ENCODE measurements around the gene CHN2.

Gene CHN2

DNA sequence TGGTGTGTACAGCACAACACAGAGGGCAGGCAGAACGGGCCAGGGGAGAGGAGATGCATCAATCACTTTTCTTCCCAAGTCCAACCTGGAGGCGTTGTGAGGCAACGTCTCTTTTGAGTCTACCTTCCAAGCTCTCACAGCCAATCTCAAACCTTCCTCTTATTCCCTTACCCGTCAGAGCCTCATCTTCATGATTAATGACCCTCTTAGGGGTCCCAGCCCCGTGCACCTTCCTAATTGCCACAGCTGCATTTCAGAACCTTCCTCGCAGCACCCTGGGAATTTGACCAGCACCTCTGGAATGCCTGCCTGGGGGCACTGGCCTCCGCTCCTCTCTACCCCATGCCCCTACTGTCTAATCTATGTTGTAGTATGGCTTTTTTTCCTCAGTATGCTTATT lies 199.7 kb downstream of the CHN2 start:
- no peak for DNase-seq (ENCODE audit: extremely low spot score)
- ChIA-PET CTCF (interaction anchor here (1.0 kb wide), 1 partner anchor 472 kb away, joined by 3 read pairs; no protein-coding TSS in a partner anchor), POLR2A (no interaction called here)
- TF ChIP-seq, protein P1, sequence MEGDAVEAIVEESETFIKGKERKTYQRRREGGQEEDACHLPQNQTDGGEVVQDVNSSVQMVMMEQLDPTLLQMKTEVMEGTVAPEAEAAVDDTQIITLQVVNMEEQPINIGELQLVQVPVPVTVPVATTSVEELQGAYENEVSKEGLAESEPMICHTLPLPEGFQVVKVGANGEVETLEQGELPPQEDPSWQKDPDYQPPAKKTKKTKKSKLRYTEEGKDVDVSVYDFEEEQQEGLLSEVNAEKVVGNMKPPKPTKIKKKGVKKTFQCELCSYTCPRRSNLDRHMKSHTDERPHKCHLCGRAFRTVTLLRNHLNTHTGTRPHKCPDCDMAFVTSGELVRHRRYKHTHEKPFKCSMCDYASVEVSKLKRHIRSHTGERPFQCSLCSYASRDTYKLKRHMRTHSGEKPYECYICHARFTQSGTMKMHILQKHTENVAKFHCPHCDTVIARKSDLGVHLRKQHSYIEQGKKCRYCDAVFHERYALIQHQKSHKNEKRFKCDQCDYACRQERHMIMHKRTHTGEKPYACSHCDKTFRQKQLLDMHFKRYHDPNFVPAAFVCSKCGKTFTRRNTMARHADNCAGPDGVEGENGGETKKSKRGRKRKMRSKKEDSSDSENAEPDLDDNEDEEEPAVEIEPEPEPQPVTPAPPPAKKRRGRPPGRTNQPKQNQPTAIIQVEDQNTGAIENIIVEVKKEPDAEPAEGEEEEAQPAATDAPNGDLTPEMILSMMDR (IDR thresholded peaks at IDR 0.05; ENCODE audit: control extremely low read depth, extremely low read depth, low read depth, missing control alignments): no peak

DNA sequence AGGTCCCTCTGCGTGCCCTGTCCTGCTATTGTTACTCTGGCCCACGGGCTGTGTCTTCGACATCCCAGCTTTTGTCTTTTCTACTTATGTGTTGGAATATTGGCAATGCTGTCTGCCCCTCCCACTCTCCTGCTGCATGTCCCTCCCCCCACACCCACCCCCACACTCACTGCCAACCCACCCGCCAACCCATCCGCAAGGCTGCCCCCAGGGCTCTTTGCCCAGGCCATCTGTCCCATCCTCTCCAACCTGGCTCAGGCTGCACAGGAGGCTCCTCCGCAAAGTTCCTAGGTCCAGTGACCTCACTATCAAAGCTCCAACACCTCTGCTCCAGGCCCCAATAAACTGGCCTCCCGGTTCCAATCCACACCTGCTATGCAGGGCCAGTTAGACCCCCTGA lies 202.0 kb downstream of the CHN2 start:
- CTCF ChIA-PET: interaction anchor here (1.2 to 2.5 kb wide), 5 partner anchors 10 to 474 kb away, joined by 3 to 13 read pairs (median 5); no protein-coding TSS in a partner anchor

DNA sequence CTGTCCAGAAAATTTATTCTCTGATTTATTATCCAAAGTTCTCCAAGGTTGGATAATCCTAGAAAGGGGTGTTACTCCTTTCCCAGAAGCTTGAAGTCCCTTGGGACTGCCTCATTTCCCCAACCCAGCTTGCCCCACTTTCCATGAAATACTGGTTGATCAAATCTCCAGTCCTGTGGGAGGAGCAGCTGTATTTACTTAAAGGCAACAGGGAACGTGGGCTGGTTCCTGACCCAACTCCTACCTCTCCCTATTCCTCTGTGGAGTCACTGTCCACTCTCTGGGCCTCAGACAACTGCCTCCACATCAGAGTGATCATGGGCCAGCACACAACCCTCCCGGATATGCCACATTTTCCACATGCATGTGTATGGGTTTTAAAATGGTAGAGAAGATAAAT lies 202.8 kb downstream of the CHN2 start:
- ChIA-PET POLR2A (no interaction called here), CTCF (interaction anchor here (1.2 to 2.5 kb wide), 5 partner anchors 11 to 475 kb away, joined by 3 to 13 read pairs (median 5); no protein-coding TSS in a partner anchor)
- DNase-seq (ENCODE audit: extremely low spot score): no peak
- TF ChIP-seq, protein P1 (IDR thresholded peaks at IDR 0.05; ENCODE audit: control extremely low read depth, extremely low read depth, low read depth, missing control alignments): no peak

More for the DNA sequence above, 202.0 kb downstream of the CHN2 start:
- TF ChIP-seq, protein P1 (IDR thresholded peaks at IDR 0.05; ENCODE audit: control extremely low read depth, extremely low read depth, low read depth, missing control alignments): no peak
- DNase-seq (ENCODE audit: extremely low spot score): no peak
- POLR2A ChIA-PET: no interaction called here

DNA sequence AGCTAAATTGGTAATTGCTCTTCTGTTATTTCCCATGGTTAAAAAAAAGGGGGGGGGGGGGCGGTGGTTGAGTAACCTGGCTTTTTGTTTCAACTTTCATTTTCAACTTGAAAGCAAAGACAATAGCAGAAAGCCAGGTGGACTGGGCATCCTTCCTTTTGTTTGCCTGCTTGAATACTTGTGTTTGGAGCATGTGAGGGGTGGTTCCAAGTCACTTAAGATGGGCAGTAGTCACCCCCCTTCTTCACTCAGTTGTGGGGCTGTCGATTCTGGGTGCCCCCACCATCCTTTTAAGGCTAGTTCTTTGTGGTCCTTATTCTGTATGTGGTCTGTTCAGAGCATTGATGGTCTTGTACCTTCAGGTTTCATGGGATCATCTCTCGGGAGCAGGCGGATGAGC lies 203.4 kb downstream of the CHN2 start:
- no peak for DNase-seq (ENCODE audit: extremely low spot score)
- ChIA-PET POLR2A (no interaction called here), CTCF (interaction anchor here (1.6 to 2.5 kb wide), 3 partner anchors 11 to 471 kb away, joined by 5 to 13 read pairs (median 5); no protein-coding TSS in a partner anchor)
- TF ChIP-seq, protein P1 (IDR thresholded peaks at IDR 0.05; ENCODE audit: control extremely low read depth, extremely low read depth, low read depth, missing control alignments): no peak

DNA sequence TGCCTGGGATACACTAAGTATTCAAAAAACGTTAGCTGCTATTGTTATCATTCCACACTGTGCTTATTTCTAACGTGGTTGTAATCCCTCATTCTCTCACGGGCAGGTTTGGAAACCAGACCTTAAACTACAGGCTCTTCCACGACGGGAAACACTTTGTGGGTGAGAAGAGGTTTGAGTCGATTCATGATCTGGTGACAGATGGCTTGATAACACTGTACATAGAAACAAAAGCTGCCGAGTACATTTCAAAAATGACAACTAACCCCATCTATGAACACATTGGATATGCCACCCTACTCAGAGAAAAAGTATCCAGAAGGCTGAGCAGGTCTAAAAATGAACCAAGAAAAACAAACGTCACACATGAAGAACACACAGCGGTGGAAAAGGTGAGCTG lies 205.9 kb downstream of the CHN2 start:
- DNase-seq (ENCODE audit: extremely low spot score): no peak
- ChIA-PET POLR2A (no interaction called here), CTCF (interaction anchor here (1.1 to 2.3 kb wide), 2 partner anchors 8 to 473 kb away, joined by 3 to 14 read pairs; no protein-coding TSS in a partner anchor)

DNA sequence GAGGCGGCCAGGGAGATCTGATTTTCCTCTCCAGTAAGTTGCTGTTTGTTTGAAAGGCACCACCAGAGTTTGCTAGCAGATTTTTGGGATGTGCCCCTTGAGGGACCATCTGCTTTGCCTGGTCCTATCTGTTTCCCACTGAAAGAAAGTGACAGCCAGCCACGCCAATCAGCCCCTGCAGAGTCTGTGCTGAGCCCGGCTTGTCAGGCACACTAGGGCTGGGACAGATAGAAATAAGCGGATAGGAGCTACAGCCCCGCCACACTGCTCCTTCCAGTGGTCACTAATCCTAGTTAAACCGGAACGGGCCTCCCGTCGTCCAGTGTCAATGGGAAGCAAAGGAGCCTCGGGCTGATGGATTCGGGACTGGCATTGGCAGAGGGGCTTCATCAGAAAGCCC lies 207.2 kb downstream of the CHN2 start:
- TF ChIP-seq, protein P1 (IDR thresholded peaks at IDR 0.05; ENCODE audit: control extremely low read depth, extremely low read depth, low read depth, missing control alignments): no peak
- ChIA-PET POLR2A (no interaction called here), CTCF (interaction anchor here (1.1 kb wide), 1 partner anchor 480 kb away, joined by 3 read pairs; no protein-coding TSS in a partner anchor)
- no peak for DNase-seq (ENCODE audit: extremely low spot score)

More for the DNA sequence above, 205.9 kb downstream of the CHN2 start:
- TF ChIP-seq, protein P1 (IDR thresholded peaks at IDR 0.05; ENCODE audit: control extremely low read depth, extremely low read depth, low read depth, missing control alignments): no peak

All from GM10248 (cell line).